ENCODE results near the gene FAM200C. TPM values are rescaled to one million over a fixed set of nuclear protein-coding genes. Genes with fewer than 3 reads are reported as not detected.

Gene FAM200C
- polyA plus RNA-seq, 1 experiment: 5.3 TPM

DNA sequence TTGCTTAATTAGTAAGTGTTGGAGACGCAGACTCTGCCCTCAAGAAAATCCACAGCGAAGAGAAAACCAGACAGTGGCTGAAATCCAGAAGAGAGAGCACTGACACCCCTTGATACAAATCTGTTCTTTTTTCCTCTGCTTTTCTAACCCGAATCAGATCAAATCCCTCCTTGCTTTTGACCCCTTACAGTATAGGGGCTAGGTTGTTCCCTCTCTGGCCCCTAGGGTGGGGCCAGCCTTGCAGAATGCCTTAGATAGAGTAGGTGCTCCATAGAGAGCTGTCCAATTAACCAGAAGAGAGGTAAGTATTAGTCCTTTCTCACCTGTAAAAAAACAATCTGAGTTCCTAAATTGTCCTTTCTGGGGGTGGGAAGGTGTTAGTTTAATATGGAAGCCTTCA is 39.5 kb downstream of the FAM200C start:
- no peak overlapping the region for H3K27ac ChIP-seq (ENCODE audit: low read depth, low read length)
- ChIA-PET CTCF (interaction anchor here (0.7 to 3.5 kb wide), 5 partner anchors 9 to 395 kb away, joined by 3 to 21 read pairs (median 4); no protein-coding TSS in a partner anchor), POLR2A (no interaction called here)
- H3K27me3 ChIP-seq (ENCODE audit: control insufficient read depth, insufficient read depth, low read length): no peaks in the 10 kb centered on the region
- H3K4me3 ChIP-seq (ENCODE audit: low read depth, low read length): no peak overlapping the region
- no peaks in the 10 kb centered on the region for H3K9me3 ChIP-seq (ENCODE audit: control insufficient read depth, insufficient read depth, low read length)
- TF ChIP-seq, protein P1, sequence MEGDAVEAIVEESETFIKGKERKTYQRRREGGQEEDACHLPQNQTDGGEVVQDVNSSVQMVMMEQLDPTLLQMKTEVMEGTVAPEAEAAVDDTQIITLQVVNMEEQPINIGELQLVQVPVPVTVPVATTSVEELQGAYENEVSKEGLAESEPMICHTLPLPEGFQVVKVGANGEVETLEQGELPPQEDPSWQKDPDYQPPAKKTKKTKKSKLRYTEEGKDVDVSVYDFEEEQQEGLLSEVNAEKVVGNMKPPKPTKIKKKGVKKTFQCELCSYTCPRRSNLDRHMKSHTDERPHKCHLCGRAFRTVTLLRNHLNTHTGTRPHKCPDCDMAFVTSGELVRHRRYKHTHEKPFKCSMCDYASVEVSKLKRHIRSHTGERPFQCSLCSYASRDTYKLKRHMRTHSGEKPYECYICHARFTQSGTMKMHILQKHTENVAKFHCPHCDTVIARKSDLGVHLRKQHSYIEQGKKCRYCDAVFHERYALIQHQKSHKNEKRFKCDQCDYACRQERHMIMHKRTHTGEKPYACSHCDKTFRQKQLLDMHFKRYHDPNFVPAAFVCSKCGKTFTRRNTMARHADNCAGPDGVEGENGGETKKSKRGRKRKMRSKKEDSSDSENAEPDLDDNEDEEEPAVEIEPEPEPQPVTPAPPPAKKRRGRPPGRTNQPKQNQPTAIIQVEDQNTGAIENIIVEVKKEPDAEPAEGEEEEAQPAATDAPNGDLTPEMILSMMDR (IDR thresholded peaks at IDR 0.05; ENCODE audit: low read depth, low read length): no peak
- DNase-seq (ENCODE audit: low read depth, low spot score): no peak

GRCh38 chr5:160359816-160360215 is 40.0 kb downstream of the FAM200C start:
- Histone ChIP-seq H3K27ac (ENCODE audit: low read depth, low read length) (no peak overlapping the region), H3K9me3 (ENCODE audit: control insufficient read depth, insufficient read depth, low read length) (no peaks in the 10 kb centered on the region), H3K4me3 (ENCODE audit: low read depth, low read length) (no peak overlapping the region), H3K27me3 (ENCODE audit: control insufficient read depth, insufficient read depth, low read length) (no peaks in the 10 kb centered on the region)
- TF ChIP-seq, protein P1 (IDR thresholded peaks at IDR 0.05; ENCODE audit: low read depth, low read length): no peak
- POLR2A ChIA-PET: no interaction called here
- DNase-seq (ENCODE audit: low read depth, low spot score): no peak
- CTCF ChIA-PET: interaction anchor here (0.7 to 3.5 kb wide), 4 partner anchors 10 to 395 kb away, joined by 3 to 21 read pairs (median 8); no protein-coding TSS in a partner anchor

- no peaks in the 10 kb centered on the region for H3K27me3 ChIP-seq (ENCODE audit: control insufficient read depth, insufficient read depth, low read length)
- no peak overlapping the region for H3K27ac ChIP-seq (ENCODE audit: low read depth, low read length)
- POLR2A ChIA-PET: no interaction called here
- no peak for DNase-seq (ENCODE audit: low read depth, low spot score)
- H3K4me3 ChIP-seq (ENCODE audit: low read depth, low read length): no peak overlapping the region
- TF ChIP-seq, protein P1 (IDR thresholded peaks at IDR 0.05; ENCODE audit: low read depth, low read length): no peak
- H3K9me3 ChIP-seq (ENCODE audit: control insufficient read depth, insufficient read depth, low read length): no peaks in the 10 kb centered on the region
- CTCF ChIA-PET: interaction anchor here (1.0 to 3.5 kb wide), 3 partner anchors 11 to 338 kb away, joined by 3 to 21 read pairs (median 11); no protein-coding TSS in a partner anchor
These were observed 40.6 kb downstream of the FAM200C start for GRCh38 chr5:160359242-160359641.

DNA sequence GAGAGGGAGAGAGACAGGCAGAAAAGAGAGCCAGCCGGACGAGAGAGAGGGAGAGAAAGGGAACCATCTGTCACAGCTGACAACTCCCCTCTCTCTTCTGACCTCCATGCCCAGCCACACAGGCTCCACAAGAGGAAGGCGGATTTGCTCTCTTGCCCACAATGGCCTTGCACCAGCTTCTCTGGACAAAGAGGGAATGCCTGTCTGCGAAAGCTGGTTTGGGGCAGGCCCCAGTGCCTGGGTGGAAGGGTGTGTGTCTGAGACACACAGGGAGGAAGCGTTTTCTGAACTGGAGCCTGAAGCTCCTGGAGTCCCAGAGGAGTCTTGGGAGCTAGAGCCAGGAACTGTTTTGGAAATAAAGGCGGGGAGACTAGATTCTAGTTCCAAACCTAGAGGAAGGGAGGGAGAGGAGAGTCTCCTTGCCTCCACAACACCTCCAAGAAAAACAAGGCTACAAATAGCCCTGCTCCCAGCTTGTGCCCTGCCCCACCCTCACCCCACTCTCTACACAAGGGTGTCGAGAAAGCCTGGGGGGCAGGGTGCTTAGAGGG is 41.9 kb downstream of the FAM200C start:
- DNase-seq (ENCODE audit: low read depth, low spot score): no peak
- Histone ChIP-seq H3K27me3 (ENCODE audit: control insufficient read depth, insufficient read depth, low read length) (no peaks in the 10 kb centered on the region), H3K27ac (ENCODE audit: low read depth, low read length) (no peak overlapping the region), H3K9me3 (ENCODE audit: control insufficient read depth, insufficient read depth, low read length) (no peaks in the 10 kb centered on the region), H3K4me3 (ENCODE audit: low read depth, low read length) (no peak overlapping the region)
- ChIA-PET POLR2A (interaction anchor here (0.6 kb wide), 1 partner anchor 14 kb away, joined by 3 read pairs; no protein-coding TSS in a partner anchor), CTCF (interaction anchor here (1.0 to 1.9 kb wide), 4 partner anchors 12 to 336 kb away, joined by 3 to 9 read pairs (median 6); no protein-coding TSS in a partner anchor)
- TF ChIP-seq, protein P1 (IDR thresholded peaks at IDR 0.05; ENCODE audit: low read depth, low read length): no peak

GRCh38 chr5:160357394-160357793 is 42.5 kb downstream of the FAM200C start:
- CTCF ChIA-PET: interaction anchor here (1.0 to 1.9 kb wide), 4 partner anchors 12 to 336 kb away, joined by 3 to 9 read pairs (median 6); no protein-coding TSS in a partner anchor
- H3K27me3 ChIP-seq (ENCODE audit: control insufficient read depth, insufficient read depth, low read length): no peaks in the 10 kb centered on the region
- TF ChIP-seq, protein P1 (IDR thresholded peaks at IDR 0.05; ENCODE audit: low read depth, low read length): no peak
- POLR2A ChIA-PET: interaction anchor here (0.6 kb wide), 1 partner anchor 13 kb away, joined by 3 read pairs; no protein-coding TSS in a partner anchor
- no peaks in the 10 kb centered on the region for H3K9me3 ChIP-seq (ENCODE audit: control insufficient read depth, insufficient read depth, low read length)
- H3K4me3 ChIP-seq (ENCODE audit: low read depth, low read length): no peak overlapping the region
- DNase-seq (ENCODE audit: low read depth, low spot score): no peak
- no peak overlapping the region for H3K27ac ChIP-seq (ENCODE audit: low read depth, low read length)
